Measurements from ENCODE around the gene DGKH.
"Not testable (repeated sequence)": the region's sequence is repeated elsewhere in the genome, so short reads cannot be mapped to it uniquely, and the experiment has no call there.

Gene DGKH

DNA sequence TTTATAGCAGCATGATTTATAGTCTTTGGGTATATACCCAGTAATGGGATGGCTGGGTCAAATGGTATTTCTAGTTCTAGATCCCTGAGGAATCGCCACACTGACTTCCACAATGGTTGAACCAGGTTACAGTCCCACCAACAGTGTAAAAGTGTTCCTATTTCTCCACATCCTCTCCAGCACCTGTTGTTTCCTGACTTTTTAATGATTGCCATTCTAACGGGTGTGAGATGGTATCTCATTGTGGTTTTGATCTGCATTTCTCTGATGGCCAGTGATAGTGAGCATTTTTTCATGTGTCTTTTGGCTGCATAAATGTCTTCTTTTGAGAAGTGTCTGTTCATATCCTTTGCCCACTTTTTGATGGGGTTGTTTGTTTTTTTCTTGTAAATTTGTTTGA lies 114.9 kb downstream of the DGKH start:
- DNase-seq (ENCODE audit: low read depth): not testable (repeated sequence)

DNA sequence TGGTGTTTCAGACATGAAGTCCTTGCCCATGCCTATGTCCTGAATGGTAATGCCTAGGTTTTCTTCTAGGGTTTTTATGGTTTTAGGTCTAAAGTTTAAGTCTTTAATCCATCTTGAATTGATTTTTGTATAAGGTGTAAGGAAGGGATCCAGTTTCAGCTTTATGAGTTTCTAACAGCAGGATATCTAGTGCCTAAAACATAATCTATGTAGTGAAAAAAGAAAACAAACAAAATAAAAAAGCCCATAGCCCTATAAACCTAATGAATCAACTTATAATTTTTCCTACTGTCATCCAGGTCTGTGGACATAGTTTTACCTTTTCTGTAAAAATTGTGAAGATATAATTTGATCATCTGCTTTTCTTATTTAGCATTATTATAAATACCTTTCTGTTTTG lies 115.5 kb downstream of the DGKH start:
- not testable (repeated sequence) for DNase-seq (ENCODE audit: low read depth)

DNA sequence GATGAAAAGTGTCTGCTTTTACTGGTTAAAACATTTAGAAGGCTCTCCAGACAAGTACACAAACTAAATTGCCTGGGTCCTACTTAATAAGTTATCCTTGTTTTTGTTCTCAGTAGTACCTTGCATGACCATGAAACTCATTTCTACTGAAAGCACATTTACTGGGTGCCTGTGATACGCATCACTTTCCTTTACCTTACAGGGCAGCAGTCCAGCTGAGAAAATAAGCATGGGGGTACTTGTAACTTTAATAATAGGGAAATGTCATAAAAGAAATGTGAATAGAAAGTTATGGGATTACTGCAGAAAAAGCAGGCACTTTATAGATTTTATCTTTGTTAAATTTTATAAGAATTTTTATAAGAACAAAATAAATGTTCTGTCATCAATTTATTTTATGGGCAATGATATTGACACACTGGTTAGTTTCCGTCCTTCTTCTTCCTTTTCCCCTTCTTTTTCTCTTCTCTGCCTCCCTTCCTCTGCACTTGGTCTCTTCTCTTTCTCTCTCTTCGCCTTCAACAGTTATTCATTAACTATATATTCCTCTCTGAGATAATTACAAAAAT lies 116.2 kb downstream of the DGKH start:
- DNase-seq (ENCODE audit: low read depth): no peak

DNA sequence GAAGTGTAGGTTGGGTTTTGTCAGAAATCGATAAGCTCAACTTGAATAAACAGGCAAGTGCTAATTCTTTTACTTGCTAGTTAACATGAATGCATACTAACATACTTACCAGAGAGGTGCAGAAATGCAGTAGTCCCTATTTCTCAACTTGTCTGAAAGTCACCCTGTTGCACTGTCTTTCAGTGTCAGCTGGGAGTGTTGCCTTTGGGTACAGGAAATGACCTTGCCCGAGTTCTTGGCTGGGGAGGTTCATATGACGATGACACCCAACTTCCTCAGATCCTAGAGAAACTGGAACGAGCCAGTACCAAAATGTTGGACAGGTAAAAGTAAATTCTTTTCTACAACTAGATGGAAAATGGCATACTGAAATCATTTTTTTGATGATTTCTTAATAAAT lies 120.0 kb downstream of the DGKH start:
- no peak for DNase-seq (ENCODE audit: low read depth)

DNA sequence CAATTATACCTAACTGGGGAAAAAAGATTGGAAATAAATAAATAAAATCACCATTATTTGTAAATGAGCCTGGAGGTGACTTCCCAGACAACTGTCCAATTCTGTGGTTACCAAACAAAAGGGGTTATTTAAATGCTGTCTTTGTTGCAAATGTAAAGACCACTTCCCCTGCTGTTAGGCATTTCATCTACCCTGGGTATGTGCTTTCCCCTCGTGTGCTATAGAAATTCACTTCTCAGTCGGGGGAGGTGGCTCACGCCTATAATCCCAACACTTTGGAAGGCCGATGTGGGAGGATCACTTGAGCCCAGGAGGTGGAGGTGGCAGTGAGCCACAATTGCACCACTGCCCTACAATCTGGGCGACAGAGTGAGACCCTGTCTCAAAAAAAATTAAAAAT lies 121.6 kb downstream of the DGKH start:
- DNase-seq (ENCODE audit: low read depth): no peak

DNA sequence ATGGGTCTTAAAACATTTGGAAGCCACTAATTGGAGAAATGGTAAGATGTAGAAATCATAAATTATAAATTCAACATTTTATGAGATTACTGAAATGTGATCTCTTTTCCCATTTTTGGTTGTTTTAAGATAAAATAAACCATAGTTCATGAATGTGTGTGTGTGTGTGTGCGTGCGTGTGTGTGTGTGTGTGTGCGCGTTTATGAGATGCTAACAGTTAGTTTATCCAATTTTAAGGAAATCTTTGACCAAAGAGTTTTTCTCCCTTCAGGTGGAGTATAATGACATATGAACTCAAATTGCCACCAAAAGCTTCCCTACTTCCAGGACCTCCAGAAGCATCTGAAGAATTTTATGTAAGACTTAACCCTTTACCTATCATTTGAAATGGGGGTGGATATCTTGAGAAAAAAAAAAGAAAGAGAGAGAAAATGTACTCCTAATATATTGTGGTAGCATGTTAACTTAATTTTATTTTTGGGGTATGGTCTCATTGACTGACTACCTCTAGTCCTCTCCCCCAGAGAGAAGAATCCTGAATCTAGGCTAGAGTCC lies 125.4 kb downstream of the DGKH start:
- DNase-seq (ENCODE audit: low read depth): no peak

DNA sequence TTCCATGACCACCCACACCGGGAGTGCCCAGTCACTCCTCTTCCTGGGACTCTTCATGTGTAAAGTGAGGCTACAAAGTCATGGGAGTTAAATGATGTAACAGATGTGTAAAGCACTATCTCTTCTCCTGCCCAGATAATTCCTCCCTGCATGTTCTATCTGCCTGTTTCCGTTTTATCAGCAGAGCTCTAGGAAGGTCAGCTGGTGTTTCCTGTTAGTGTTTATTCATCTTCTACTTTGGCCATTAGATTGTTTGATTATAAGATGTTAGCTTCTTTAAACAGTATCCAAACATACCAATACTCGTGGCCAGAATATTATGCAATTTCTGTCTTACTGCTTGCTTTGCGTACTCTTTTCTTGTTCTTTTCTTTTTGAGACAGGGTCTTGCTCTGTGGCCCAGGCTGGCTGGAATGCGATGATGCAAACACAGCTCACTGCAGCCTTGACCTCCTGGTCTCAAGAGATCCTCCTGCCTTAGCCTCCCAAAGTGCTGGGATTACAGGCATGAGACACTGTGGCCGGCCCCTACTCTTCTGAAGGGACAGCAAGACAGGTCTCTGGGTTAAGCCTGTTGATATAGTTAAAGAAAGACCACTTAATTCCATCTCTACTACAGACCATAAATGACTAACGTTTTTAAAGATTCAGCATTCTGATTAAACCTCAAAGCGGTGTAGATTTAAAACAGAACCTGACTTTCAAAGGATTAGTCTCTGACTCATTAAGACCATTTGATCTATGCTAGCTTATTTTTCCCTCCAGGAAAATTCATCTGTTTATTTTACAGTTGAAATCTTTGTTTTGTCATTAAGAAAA lies 126.1 kb downstream of the DGKH start:
- DNase-seq (ENCODE audit: low read depth): no peak

DNA sequence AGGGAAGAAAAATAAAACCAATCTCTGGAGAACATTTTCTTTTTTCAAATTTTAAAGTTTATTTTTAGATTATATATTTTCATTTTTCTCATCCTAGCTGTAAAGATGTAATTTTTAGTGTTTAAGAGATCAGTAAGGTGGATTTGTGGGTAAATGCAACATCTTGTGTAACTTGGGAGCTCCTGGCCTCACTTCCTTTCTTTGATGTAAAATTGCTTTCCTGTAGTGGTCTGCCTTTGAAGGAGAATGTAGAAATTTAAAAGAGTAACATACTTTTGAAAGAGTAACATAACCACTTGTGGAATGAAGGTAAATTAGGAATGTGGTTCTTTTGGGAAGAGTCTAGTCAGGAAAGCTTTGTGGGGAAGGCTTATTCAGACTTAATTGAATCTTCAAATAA lies 127.8 kb downstream of the DGKH start:
- DNase-seq (ENCODE audit: low read depth): no peak

DNA sequence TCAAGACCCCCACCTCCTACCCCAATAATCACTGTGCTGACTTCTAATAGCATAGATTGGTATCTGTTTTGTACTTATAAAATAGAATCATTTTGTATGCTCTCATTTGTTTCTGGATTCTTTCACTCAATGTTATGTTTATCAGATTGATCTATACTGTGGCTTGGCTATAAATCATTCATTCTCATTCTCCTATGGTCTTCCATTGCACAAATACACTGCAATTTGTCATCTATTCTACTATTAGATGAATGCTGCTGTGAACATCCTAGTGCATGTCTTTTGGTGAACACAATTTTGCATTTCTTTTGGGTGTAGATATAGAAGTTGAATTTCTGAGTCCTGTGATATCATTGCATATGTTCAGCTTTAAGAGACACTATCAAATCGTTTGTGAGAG lies 128.7 kb downstream of the DGKH start:
- no peak for DNase-seq (ENCODE audit: low read depth)

DNA sequence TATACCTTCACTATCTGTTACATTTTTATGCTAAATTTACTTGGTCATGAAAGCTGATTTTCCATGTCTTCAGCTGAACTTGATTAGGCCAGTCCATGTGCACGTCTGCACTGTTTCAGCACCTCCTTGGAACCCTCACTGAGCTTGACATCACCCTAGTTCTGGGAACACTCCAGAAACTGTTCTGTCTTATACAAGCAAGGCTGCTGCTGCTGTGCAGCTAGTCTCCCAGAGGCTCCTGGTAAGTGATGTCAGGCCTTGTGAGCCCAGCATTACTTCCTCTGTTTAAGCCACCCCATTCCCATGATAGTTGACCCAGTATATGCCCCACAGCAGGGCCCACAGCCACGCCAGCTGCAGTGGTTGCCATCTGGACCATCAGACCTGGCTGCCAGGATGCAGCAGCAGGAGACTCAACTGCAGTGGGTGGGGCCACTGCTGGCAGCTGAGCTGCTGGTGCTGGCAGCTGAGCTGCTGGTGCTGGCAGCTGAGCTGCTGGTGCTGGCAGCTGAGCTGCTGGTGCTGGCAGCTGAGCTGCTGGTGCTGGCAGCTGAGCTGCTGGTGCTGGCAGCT lies 133.0 kb downstream of the DGKH start:
- DNase-seq (ENCODE audit: low read depth): no peak

DNA sequence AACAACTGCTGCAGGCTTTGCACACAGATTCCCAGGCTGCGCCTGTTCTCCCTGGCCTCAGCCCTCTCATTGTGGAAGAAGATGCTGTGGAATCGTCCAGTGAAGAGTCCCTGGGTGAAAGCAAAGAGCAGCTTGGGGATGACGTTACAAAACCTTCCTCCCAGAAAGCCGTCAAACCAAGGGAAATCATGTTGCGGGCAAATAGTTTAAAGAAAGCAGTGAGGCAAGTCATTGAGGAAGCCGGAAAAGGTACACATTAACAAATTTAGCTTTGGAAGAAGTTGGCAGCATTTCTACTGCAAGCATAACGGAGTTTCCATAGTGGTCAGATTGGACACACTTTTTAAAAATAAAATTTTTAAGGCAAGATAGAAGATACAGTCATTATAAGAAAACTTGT lies 140.6 kb downstream of the DGKH start:
- DNase-seq (ENCODE audit: low read depth): no peak

DNA sequence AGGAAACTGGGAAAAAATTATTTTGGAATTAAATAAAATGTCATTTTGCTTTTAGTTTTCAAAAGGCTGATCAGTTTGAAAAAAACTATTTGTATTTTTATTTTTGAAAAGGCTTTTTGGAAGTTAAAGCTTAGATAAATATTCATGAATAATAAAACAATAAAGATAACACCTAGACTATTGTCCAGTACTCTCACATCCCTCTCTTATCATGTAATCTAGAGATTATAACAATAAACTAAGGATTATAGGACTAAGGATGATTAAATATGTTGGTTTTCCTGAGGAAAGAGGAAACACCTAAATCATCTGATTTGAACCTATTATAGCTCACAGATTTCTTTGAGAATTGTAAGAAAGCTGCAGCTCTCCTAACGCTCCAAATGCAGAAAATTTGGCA lies 142.1 kb downstream of the DGKH start:
- DNase-seq (ENCODE audit: low read depth): no peak

DNA sequence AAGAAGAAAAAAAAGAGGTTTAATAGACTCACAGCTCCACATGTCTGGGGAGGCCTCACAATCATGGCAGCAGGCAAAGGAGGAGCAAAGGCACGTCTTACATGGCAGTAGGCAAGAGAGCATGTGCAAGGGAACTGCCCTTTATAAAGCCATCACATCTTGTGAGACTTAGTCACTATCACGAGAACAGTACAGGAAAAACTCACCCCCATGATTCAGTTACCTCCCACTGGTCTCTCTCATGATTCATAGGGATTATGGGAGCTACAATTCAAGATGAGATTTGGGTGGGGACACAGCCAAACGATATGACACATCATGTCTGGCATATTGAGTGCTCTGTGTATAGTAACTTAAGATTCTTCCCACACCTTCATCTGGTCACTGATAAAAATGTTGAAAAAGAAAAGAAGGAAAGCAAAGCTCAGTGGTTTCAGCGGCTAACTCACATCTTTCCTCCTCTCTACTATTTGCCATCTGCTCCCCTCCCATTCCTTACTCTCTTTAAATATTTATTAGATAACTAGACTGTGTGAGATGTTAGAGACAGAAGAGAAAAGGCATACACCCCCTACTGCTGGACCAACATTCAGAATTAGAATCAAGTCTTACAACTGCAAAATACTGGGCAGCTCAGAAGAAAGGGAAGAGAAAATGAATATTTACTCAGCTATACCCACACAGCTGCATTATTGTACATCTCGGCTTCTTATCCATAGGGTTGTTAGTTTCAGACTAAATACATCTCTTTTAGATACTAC lies 163.4 kb downstream of the DGKH start:
- DNase-seq (ENCODE audit: low read depth): no peak

DNA sequence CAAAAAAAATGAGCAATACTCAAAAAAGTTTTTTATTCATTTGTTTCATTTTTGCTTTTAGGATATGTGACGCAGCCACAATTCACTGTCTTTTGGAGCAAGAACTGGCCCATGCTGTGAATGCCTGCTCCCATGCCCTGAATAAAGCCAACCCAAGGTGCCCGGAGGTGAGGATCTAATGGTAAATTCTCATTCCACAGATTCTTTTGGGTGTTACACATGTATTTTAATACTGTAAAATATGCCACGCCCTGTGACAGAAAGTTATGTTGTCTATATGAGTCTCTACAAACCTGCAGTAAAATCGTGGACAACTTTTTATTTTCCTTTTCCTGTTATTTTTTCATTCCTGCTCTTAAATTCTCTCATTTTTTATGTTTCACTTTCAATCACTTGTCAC lies 166.0 kb downstream of the DGKH start:
- no peak for DNase-seq (ENCODE audit: low read depth)

DNA sequence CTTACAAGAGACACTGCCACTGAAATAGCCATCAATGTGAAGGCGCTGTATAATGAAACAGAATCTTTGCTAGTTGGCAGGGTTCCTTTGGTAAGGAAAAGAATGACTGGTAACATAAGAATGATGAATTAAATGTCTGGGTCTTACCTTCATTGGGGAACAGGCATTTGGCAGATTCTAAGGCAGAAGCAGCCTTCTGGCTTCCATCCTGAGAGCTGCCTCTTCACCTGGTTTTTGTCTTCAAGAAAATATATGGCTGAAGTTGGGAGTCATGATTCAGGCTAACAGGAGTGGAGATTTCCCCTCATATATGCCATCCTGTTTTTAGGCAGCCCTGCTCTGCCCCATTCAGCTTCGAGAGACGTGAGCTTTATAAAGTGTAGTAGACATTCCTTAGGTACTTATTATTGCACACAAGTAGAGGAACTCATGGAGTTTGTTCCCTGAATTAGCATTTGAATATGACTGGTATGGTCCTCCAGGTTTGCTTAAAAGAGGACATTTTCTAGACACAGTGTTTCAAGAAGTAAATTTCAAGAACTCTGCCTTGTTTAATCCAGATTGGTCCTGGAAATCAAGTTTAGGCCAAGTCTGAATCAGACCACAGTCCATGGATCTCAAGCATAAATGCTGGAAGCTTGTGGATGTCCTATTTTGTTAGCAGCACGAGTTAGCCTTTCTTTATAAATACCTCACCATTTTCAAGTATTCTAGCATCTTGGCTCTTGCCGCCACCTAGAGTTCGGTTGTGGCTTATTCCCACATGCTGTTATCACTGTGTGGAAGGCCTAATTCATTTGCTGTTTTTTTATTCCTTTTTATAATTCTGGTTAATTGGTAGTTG lies 167.4 kb downstream of the DGKH start:
- DNase-seq (ENCODE audit: low read depth): no peak

DNA sequence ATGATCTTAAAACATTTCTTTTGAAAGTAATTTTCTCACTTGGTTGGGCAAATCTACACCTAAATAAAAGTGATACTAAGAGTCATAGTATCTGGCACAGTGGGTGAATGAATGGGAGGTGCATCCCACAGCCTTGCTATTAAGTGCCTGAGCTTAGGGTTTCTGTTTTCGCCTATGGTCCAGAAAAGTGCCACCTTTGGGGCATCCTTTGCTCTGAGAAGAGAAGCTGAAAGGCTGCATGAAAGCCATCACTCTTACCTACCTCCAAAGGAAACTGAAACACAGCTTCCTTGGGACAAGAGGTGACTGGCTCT lies 167.9 kb downstream of the DGKH start:
- no peak for DNase-seq (ENCODE audit: low read depth)

DNA sequence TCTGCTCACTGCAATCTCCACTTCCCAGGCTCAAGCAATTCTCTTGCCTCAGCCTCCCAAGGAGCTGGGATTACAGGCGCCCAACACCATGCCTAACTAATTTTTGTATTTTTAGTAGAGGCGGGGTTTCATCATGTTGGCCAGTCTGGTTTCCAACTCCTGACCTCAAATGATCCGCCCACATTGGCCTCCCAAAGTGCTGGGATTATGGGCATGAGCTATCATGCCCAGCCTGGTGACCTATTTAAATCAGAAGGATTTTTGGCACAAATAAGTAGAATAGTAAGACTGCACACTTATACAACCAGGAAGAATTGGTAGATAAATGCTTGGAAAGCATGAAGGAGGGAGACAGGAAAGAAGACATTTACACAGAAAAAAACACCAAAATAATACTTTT lies 170.1 kb downstream of the DGKH start:
- no peak for DNase-seq (ENCODE audit: low read depth)

DNA sequence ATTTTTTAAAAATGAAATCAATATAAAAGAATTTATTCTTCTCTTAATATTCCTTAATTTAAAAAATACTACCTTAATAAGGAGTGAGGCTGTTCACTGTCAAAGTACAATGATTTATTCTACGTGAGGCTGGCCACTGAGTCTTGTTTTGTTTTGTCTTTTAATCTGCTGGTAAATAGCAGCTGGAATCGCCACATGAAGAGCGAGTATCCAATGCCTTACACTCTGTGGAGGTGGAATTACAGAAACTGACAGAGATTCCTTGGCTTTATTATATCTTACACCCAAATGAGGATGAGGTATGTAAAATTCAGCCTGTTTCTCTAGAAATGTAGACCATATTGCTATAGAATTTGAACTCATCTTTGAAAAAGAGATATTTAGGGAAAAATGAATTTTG lies 170.6 kb downstream of the DGKH start:
- DNase-seq (ENCODE audit: low read depth): no peak

DNA sequence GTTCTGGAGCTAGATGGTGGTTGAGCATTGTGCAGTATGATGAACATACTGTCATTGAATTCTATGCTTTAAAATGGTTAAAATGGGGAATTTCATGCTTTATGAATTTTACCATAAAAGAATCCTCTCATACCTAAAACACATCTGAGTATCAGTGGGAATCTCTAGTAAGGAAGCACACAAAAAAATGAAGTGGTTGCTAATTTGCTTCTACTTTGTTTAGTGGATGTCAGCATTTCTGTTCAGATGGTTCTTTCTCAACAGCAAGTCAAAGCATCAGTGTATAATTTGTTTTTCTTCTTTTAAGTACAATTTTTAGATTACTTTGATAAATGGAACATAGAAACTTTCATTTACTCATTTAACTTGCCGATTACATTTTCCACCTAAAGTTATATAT lies 171.4 kb downstream of the DGKH start:
- DNase-seq (ENCODE audit: low read depth): no peak

DNA sequence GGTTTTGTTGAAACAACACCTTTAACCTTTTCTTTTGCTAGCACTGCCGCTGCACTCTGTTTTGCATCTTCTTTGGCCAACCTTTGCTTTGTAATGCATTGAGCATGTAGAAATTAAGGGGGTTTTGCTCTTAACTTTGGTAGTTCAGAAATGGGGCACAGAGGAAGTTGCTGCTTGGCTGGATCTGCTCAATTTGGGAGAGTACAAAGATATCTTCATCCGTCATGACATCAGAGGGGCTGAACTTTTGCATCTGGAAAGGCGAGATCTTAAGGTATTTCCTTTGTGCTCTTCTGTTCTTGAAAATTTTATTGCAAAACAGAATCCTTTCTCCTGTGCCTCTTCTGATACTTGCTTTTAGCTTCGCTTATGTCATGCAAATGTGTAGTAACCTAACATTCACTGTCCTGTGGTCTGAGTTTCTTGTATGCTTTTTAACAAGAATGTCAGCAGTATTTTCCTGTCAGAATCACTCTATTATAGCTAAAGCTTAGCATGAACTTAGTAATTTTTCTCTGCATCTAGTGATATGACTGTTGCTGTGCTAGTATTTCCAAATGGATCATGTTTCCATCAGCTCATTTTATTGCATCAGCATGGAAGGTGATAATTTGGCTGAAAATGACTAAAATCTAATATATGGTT lies 172.8 kb downstream of the DGKH start:
- DNase-seq (ENCODE audit: low read depth): no peak

DNA sequence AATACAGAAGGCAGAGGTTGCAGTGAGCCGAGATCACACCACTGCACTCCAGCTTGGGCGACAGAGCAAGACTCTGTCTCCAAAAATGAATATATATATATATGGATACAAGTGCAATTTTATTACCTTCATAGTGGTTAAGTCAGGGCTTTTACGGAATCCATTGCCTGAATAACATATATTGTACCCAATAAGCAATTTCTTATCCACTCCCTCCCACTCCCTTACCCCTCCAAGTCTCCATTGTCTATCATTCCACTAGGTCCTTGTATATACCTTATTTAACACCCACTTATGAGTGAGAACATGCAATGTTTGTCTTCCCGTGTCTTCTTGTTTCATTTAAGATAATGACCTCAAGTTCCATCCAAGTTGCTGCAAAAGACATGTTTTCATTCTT lies 175.2 kb downstream of the DGKH start:
- DNase-seq (ENCODE audit: low read depth): no peak
